Liver (tissue), 9 donors: ENCODE data around the gene MEGF6. TPM values are rescaled to one million over a fixed set of nuclear protein-coding genes. Genes with fewer than 3 reads are reported as not detected.

Experiments used
- DNase-seq: peaks from one replicate; pipeline ENCODE4 v3.0.0-alpha.2; 2017; ENCODE audit warnings: low spot score
- H3K27ac ChIP-seq, 2 donors: one replicate each; pipeline ENCODE4 v1.7.0; 2013; ENCODE audit warnings: inconsistent platforms in 2 of 2, low read length in 2 of 2, control low read depth in 1 of 2, low read depth in 1 of 2, mild to moderate bottlenecking in 1 of 2
- H3K27me3 ChIP-seq, 4 donors: one replicate each; pipeline versions ENCODE4 v1.6.1 to v1.7.0; 2013; ENCODE audit warnings: low read length in 3 of 4, inconsistent platforms in 1 of 4, mild to moderate bottlenecking in 1 of 4, moderate library complexity in 1 of 4; ENCODE audit not compliant: control insufficient read depth in 4 of 4, insufficient read depth in 4 of 4
- H3K36me3 ChIP-seq, 4 donors: one replicate each; pipeline versions ENCODE4 v1.6.1 to v1.7.0; 2013; ENCODE audit warnings: low read length in 3 of 4, mild to moderate bottlenecking in 3 of 4, low read depth in 1 of 4, moderate library complexity in 1 of 4; ENCODE audit not compliant: control insufficient read depth in 4 of 4, insufficient read depth in 3 of 4
- H3K4me1 ChIP-seq, 4 donors: one replicate each; pipeline versions ENCODE4 v1.6.1 to v1.7.0; 2013; ENCODE audit warnings: low read length in 3 of 4, mild to moderate bottlenecking in 3 of 4, moderate library complexity in 1 of 4; ENCODE audit not compliant: control insufficient read depth in 4 of 4, insufficient read depth in 4 of 4
- H3K4me3 ChIP-seq, 3 donors: one replicate each; pipeline versions ENCODE4 v1.6.1 to v1.7.0; 2013; ENCODE audit warnings: low read length in 3 of 3, control low read depth in 1 of 3, low read depth in 1 of 3, mild to moderate bottlenecking in 1 of 3
- H3K9ac ChIP-seq, 2 donors: one replicate each; pipeline ENCODE4 v1.7.0; 2013; ENCODE audit warnings: low read length in 2 of 2, mild to moderate bottlenecking in 2 of 2, moderate library complexity in 2 of 2, control low read depth in 1 of 2, low read depth in 1 of 2
- H3K9me3 ChIP-seq, 4 donors: one replicate each; pipeline versions ENCODE4 v1.6.1 to v1.7.0; 2013; ENCODE audit warnings: low read length in 3 of 4; ENCODE audit not compliant: control insufficient read depth in 4 of 4
- EGR1 ChIP-seq, 2 donors: IDR thresholded peaks; 2 replicates each; pipeline ENCODE4 v1.6.1; 2016 to 2018; ENCODE audit warnings: antibody characterized with exemption in 2 of 2, low read depth in 2 of 2
- FOXA1 ChIP-seq: IDR thresholded peaks from 2 replicates; pipeline ENCODE4 v1.6.1; 2016; ENCODE audit warnings: antibody characterized with exemption
- FOXA2 ChIP-seq: IDR thresholded peaks from 2 replicates; pipeline ENCODE4 v1.6.1; 2016; ENCODE audit warnings: antibody characterized with exemption
- GABPA ChIP-seq, 2 donors: IDR thresholded peaks in 1 of 2; conservative IDR thresholded peaks in 1 of 2; 2 replicates each; pipeline ENCODE4 v1.6.1; 2016; ENCODE audit warnings: antibody characterized with exemption in 2 of 2, mild to moderate bottlenecking in 1 of 2, moderate library complexity in 1 of 2
- HNF4A ChIP-seq, 2 donors: conservative IDR thresholded peaks; 2 replicates each; pipeline ENCODE4 v1.6.1; 2016; ENCODE audit warnings: antibody characterized with exemption in 2 of 2, mild to moderate bottlenecking in 2 of 2
- HNF4G ChIP-seq: IDR thresholded peaks from 2 replicates; pipeline ENCODE4 v1.6.1; 2016; ENCODE audit warnings: antibody characterized with exemption
- JUND ChIP-seq, 2 donors: IDR thresholded peaks; 2 replicates each; pipeline ENCODE4 v1.6.1; 2016; ENCODE audit warnings: antibody characterized with exemption in 2 of 2
- NR2F2 ChIP-seq: IDR thresholded peaks from 2 replicates; pipeline ENCODE4 v1.6.1; 2016; ENCODE audit warnings: antibody characterized with exemption
- RXRA ChIP-seq, 2 donors: IDR thresholded peaks; 2 replicates each; pipeline ENCODE4 v1.6.1; 2017 to 2018; ENCODE audit warnings: antibody characterized with exemption in 2 of 2, mild to moderate bottlenecking in 1 of 2
- SP1 ChIP-seq: IDR thresholded peaks from 2 replicates; pipeline ENCODE4 v1.6.1; 2018; ENCODE audit warnings: antibody characterized with exemption, mild to moderate bottlenecking
- TAF1 ChIP-seq: conservative IDR thresholded peaks from 2 replicates; pipeline ENCODE4 v1.6.1; 2016; ENCODE audit warnings: antibody characterized with exemption, mild to moderate bottlenecking
- YY1 ChIP-seq: IDR thresholded peaks from 2 replicates; pipeline ENCODE4 v1.6.1; 2016; ENCODE audit warnings: antibody characterized with exemption, mild to moderate bottlenecking
- WGBS: extraction: QIAGEN DNeasy Blood & Tissue Kit; methylation state at CpG from one replicate; pipeline ENCODE4 v1.1.7; 2013; 5-methylcytosine and 5-hydroxymethylcytosine counted together
- polyA plus RNA-seq, 2 donors: library from polyadenylated mRNA; stranded (reverse) in 1 of 2; unstranded in 1 of 2; fragments of 200-250 nt in 1 of 2; fragments of >200 nt in 1 of 2; fragmentation: Nextera tagmentation in 1 of 2; extraction: Ambion mirVana in 1 of 2; gene quantifications; one replicate each; pipeline versions ENCODE4 v1.2.1 to v1.2.3, GENCODE V29; 2013 to 2015
- total RNA-seq, 2 donors: library from RNA; depleted of rRNA; stranded (reverse); fragments of >200 nt; gene quantifications; one replicate each; pipeline ENCODE4 v1.2.3, GENCODE V29; 2014
- TF ChIP-seq, protein P1 (sequence below): fragments of 150-350 bp; IDR thresholded peaks from 2 replicates; pipeline ENCODE4 v1.5.1; 2017; ENCODE audit warnings: improper control_type of control experiment, low read depth, low read length; ENCODE audit not compliant: missing input control
- TF ChIP-seq, protein P2 (sequence below): IDR thresholded peaks from 2 replicates; pipeline ENCODE4 v1.6.1; 2016; ENCODE audit warnings: antibody characterized with exemption, mild to moderate bottlenecking
- TF ChIP-seq, protein P3 (sequence below): IDR thresholded peaks from 2 replicates; pipeline ENCODE4 v1.6.1; 2016; ENCODE audit warnings: antibody characterized with exemption
- donor health status: healthy.
- donor health status: healthy.
- donor health status: healthy.
- donor health status: healthy.
- donor health status: healthy.

The MEGF6 gene
- total and polyA plus RNA-seq, 4 donors = 1.3 to 11.0 (median 4.0) TPM

DNA sequence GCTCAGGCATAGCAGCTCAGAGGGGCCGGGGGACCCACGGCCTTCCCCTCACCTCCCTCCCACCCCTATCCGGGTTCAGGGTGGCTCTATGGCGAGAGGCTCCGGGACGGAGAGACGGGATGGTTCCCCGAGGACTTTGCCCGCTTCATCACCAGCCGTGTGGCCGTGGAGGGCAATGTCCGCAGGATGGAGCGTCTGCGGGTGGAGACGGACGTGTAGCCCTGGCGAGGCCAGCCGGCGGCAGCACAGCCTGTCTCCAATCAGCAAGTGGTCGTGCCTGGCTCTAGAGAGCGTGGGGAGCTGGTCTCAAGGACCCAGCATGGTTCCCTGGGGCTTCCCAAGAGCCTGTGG is 131.0 kb downstream of the MEGF6 start:
- H3K4me3 ChIP-seq = no peak overlapping the region
- H3K36me3 ChIP-seq = no peaks in the 10 kb centered on the region
- no peak overlapping the region for H3K9ac ChIP-seq
- peak overlapping the region in 1 of 2 donors; percentile 35 for H3K27ac ChIP-seq
- no peaks in the 10 kb centered on the region for H3K9me3 ChIP-seq
- WGBS = 29% methylated on average over 21 of the region's 21 CpGs
- peak; percentile 45 for DNase-seq
- TF ChIP-seq HNF4A (conservative IDR thresholded peaks at IDR 0.05) (peak; percentile 94 to 97), SP1 (peak; percentile 91), NR2F2 (no peak), TAF1 (no peak), JUND (IDR thresholded peaks at IDR 0.05) (no peak), YY1 (peak; percentile 90), HNF4G (peak; percentile 86), RXRA (IDR thresholded peaks at IDR 0.05) (peak; percentile 66 to 72)
- TF ChIP-seq, protein P1, sequence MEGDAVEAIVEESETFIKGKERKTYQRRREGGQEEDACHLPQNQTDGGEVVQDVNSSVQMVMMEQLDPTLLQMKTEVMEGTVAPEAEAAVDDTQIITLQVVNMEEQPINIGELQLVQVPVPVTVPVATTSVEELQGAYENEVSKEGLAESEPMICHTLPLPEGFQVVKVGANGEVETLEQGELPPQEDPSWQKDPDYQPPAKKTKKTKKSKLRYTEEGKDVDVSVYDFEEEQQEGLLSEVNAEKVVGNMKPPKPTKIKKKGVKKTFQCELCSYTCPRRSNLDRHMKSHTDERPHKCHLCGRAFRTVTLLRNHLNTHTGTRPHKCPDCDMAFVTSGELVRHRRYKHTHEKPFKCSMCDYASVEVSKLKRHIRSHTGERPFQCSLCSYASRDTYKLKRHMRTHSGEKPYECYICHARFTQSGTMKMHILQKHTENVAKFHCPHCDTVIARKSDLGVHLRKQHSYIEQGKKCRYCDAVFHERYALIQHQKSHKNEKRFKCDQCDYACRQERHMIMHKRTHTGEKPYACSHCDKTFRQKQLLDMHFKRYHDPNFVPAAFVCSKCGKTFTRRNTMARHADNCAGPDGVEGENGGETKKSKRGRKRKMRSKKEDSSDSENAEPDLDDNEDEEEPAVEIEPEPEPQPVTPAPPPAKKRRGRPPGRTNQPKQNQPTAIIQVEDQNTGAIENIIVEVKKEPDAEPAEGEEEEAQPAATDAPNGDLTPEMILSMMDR = no peak
- peaks cover 0 to 9% (median 6%) of the 10 kb centered on the region in 4 donors for H3K4me1 ChIP-seq
- H3K27me3 ChIP-seq = no peaks in the 10 kb centered on the region

DNA sequence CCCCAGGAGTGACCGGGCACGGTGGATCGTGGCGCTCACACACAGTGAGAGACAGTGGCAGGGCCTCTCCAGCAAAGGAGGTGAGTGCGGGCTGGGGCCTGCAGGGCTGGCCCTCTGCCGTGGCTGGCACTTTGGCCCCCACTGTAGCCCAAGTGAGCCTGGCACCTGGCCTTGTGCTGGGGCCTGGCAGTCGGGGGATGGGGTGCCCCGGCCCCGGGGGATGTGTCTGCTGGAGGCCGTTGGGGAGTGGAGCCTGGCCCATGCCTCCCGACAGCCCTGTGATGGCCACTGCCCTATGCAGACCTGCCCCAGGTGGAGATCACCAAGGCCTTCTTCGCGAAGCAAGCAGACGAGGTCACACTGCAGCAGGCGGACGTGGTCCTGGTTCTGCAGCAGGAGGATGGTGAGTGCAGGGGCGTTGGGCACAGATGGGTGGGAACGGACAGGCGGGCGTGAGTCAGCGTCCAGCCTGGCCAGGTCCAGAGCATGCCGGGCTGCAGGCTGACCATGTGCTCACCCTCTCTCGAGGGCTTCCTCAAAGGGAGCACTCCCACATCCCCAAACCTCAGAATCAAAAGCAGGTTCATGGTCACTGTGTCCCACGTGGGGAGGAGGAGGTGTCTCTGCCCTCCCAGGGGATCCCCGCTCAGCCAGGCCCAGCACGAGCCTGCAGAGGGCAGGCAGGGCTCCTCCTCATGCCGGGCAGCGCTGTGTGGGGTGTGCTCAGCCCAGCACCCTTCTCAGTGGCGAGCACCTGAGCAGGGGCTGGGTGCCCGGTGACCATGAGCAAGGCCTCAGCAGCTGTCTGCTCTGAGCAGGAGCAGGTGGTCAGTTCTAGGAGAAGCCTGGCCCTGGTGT is 131.6 kb downstream of the MEGF6 start:
- 90% methylated on average over 30 of the region's 30 CpGs for WGBS
- no peak for DNase-seq
- H3K9me3 ChIP-seq = no peaks in the 10 kb centered on the region
- peaks cover 0 to 9% (median 6%) of the 10 kb centered on the region in 4 donors for H3K4me1 ChIP-seq
- H3K4me3 ChIP-seq = no peak overlapping the region
- H3K27ac ChIP-seq = peak overlapping the region in 1 of 2 donors; percentile 35
- no peaks in the 10 kb centered on the region for H3K36me3 ChIP-seq
- TF ChIP-seq, protein P2, sequence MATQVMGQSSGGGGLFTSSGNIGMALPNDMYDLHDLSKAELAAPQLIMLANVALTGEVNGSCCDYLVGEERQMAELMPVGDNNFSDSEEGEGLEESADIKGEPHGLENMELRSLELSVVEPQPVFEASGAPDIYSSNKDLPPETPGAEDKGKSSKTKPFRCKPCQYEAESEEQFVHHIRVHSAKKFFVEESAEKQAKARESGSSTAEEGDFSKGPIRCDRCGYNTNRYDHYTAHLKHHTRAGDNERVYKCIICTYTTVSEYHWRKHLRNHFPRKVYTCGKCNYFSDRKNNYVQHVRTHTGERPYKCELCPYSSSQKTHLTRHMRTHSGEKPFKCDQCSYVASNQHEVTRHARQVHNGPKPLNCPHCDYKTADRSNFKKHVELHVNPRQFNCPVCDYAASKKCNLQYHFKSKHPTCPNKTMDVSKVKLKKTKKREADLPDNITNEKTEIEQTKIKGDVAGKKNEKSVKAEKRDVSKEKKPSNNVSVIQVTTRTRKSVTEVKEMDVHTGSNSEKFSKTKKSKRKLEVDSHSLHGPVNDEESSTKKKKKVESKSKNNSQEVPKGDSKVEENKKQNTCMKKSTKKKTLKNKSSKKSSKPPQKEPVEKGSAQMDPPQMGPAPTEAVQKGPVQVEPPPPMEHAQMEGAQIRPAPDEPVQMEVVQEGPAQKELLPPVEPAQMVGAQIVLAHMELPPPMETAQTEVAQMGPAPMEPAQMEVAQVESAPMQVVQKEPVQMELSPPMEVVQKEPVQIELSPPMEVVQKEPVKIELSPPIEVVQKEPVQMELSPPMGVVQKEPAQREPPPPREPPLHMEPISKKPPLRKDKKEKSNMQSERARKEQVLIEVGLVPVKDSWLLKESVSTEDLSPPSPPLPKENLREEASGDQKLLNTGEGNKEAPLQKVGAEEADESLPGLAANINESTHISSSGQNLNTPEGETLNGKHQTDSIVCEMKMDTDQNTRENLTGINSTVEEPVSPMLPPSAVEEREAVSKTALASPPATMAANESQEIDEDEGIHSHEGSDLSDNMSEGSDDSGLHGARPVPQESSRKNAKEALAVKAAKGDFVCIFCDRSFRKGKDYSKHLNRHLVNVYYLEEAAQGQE = no peak
- TF ChIP-seq FOXA2 (no peak), GABPA (IDR thresholded peaks at IDR 0.05 in 1 of 2, conservative IDR thresholded peaks at IDR 0.05 in 1 of 2) (no peak), FOXA1 (no peak), NR2F2 (no peak), TAF1 (no peak), EGR1 (IDR thresholded peaks at IDR 0.05; ENCODE audit: low read depth in 2 of 2) (no peak), JUND (IDR thresholded peaks at IDR 0.05) (no peak)
- TF ChIP-seq, protein P3, sequence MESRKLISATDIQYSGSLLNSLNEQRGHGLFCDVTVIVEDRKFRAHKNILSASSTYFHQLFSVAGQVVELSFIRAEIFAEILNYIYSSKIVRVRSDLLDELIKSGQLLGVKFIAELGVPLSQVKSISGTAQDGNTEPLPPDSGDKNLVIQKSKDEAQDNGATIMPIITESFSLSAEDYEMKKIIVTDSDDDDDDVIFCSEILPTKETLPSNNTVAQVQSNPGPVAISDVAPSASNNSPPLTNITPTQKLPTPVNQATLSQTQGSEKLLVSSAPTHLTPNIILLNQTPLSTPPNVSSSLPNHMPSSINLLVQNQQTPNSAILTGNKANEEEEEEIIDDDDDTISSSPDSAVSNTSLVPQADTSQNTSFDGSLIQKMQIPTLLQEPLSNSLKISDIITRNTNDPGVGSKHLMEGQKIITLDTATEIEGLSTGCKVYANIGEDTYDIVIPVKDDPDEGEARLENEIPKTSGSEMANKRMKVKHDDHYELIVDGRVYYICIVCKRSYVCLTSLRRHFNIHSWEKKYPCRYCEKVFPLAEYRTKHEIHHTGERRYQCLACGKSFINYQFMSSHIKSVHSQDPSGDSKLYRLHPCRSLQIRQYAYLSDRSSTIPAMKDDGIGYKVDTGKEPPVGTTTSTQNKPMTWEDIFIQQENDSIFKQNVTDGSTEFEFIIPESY = no peak
- TF ChIP-seq, protein P1 = no peak
- no peaks in the 10 kb centered on the region for H3K27me3 ChIP-seq
- H3K9ac ChIP-seq = no peak overlapping the region
